Regular cardiac myocyte (primary cell): ENCODE results near the gene TBCCD1. TPM values are rescaled to one million over a fixed set of nuclear protein-coding genes. Genes with fewer than 3 reads are reported as not detected.

Experiments used
- total RNA-seq: library from RNA; depleted of rRNA; stranded (reverse); fragments of >200 nt; gene quantifications from 2 replicates; pipeline ENCODE4 v1.2.3, GENCODE V29; 2014

The TBCCD1 gene, protein sequence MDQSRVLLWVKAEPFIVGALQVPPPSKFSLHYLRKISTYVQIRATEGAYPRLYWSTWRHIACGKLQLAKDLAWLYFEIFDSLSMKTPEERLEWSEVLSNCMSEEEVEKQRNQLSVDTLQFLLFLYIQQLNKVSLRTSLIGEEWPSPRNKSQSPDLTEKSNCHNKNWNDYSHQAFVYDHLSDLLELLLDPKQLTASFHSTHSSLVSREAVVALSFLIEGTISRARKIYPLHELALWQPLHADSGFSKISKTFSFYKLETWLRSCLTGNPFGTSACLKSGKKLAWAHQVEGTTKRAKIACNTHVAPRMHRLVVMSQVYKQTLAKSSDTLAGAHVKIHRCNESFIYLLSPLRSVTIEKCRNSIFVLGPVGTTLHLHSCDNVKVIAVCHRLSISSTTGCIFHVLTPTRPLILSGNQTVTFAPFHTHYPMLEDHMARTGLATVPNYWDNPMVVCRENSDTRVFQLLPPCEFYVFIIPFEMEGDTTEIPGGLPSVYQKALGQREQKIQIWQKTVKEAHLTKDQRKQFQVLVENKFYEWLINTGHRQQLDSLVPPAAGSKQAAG
- 16.6 and 21.5 TPM in 2 replicates for total RNA-seq

DNA sequence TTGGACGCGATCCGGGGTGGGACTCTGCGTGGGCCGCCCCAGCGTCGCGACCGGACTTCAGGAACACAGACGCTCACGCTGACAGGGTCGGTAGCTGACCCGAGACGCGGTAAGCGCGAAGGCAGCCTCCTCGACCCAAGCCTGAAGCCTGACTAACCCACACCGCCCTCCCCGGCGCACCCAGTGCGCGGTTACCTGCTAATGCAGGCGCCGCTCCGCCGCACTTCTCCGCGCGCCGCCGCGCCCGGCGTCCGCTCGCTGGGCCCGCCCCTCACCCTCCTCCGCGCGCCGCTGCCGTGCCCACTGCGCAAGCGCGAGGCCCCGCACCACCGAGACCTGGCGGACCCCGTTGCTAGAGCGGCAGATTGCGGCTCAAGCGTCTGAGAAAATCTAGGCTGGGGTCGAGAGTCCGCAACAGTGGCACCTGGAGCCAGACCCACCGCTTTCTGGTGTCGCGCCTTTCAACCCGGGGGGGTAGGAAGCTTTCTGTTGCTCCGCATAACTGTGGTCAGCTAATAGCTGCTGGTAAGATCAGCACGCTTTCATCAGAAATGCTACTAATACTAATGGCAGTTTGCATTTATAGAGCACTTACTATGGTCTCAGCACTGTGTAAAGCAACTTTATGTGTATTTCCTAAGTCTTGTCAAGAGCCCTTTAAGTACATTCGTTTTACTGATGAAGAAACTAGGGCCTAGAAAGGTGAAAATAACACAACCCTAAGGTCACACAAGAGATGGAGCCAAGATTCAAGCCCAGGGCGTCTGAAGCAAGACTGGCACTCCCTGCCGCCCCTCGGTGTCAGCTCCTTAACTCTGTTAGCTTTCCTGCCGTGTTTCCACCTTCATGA, at the start of gene TBCCD1:
TBCCD1 (minus strand) TSS at position 268 of the 850 bp plus-strand sequence. CDS start 3,010 bp downstream, outside the sequence.

DNA sequence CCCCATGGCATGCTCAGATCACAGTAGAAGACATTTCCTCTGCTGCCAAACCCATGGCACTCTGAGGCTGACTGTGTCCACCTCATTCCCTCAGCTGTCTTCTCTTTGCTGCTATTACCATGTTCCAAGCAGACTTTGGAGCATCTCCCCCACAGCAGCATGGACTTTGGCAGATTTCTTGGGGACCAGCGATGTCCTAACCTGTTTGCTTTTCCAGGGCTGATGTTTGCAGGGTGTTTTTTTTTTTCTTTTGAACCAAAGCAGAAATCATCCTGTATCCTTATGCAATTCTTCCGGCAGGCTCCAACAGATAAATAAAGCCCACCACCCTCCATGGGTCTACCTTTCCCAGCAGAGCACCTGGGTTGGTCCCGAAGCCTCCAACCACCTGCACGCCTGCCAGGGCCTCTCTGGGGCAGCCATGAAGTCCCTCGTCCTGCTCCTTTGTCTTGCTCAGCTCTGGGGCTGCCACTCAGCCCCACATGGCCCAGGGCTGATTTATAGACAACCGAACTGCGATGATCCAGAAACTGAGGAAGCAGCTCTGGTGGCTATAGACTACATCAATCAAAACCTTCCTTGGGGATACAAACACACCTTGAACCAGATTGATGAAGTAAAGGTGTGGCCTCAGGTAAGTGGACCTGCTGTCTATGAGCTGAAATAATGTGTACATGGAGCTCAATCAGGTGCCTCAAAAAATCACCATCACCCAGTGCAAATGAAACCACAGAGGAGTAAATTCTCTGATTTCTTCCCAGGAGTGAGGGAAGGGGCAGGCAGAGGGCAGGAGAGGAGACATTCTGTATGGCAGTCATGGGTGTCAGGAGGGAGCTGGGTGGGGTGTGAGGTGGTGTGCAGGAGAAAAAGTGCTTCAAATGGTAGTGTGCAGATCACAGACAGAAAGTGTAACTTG, 45.8 kb upstream of the TBCCD1 start, which contains the start of gene AHSG:
AHSG (plus strand) TSS at position 340 of the 916 bp plus-strand sequence; CDS start at position 422, 82 bp downstream.

DNA sequence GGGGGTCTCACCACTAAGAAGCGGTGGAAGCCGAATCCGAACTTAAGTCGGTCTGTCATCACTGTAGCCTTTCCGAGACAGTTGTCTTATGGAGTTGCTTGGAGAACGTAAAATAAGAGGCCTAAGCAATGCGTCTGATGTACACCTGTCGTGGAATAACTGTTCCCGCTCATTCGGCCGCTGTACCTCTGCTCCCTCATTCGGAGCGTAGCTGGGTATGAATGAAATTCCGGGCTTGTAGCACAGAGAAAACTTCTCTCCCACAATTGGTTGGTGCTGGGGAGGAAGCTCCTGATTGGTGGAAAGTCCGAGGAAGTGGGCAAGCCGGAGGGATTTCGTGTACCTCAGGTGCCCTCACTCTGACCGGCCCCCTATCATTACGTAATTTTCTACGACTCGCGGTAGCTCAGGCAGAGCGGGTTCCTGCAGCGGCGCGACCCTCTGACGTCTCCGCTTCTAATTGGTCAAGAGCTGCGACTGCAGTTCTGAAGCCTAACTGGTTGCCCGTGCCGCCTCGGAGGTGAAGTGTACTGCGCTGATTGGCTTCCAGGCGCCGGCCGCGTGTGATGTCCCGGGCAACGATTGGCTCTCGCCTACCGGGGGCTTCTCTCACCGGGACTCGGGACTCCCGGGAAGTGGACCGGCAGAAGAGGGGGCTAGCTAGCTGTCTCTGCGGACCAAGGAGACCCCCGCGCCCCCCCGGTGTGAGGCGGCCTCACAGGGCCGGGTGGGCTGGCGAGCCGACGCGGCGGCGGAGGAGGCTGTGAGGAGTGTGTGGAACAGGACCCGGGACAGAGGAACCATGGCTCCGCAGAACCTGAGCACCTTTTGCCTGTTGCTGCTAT, 3.2 kb upstream of the TBCCD1 start, which contains the start of gene DNAJB11:
DNAJB11 (plus strand) TSS at position 625 of the 845 bp plus-strand sequence; CDS start at position 803, 178 bp downstream.

DNA sequence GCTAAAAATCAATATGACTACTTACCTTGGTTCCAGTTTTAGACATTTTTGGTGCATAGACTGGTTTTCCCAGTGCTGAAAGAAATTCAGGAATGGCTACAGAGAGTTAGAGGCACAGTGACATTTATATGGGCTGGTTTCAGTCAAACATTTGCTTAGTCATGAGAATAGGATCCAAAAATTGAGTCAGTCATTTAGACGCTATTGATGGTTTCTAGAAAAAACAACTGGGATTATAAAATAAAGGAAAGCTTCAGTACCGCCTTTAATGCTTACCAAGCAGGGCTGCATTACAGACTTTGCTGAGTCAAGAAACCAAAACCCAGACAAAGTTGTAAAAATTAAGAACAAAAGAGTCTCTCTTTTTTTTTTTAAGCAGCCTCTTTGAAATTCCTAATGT, 22.9 kb downstream of the TBCCD1 start, which contains the start of gene CRYGS:
CRYGS (minus strand) TSS at position 100 of the 400 bp plus-strand sequence; CDS start at position 46, 54 bp downstream.

Other genes with a start within 250 kb of the TBCCD1 start
- 4.4 and 5.1 TPM in 2 replicates for gene DGKG, start 205.1 kb downstream of the TBCCD1 start, total RNA-seq
- 0.56 and 0.77 TPM in 2 replicates for gene CRYGS, start 23.0 kb downstream of the TBCCD1 start, total RNA-seq
- 76.7 and 117 TPM in 2 replicates for gene DNAJB11, start 3.4 kb upstream of the TBCCD1 start, total RNA-seq
- gene AHSG, start 45.7 kb upstream of the TBCCD1 start, total RNA-seq = not detected in 2 replicates
- gene FETUB, start 73.1 kb upstream of the TBCCD1 start, total RNA-seq = not detected in 2 replicates
- not detected in 2 replicates for gene HRG, start 98.7 kb upstream of the TBCCD1 start, total RNA-seq
- not detected in 2 replicates for gene KNG1, start 150.0 kb upstream of the TBCCD1 start, total RNA-seq
- 847 and 2,167 TPM in 2 replicates for gene EIF4A2, start 216.2 kb upstream of the TBCCD1 start, total RNA-seq
- gene RFC4, start 239.1 kb upstream of the TBCCD1 start, total RNA-seq = 20.9 and 53.3 TPM in 2 replicates